SK-MEL-5 (cell line): ENCODE data around the gene PPP1R37. TPM values are rescaled to one million over a fixed set of nuclear protein-coding genes. Genes with fewer than 3 reads are reported as not detected.

Experiments
- DNase-seq: peaks from one replicate; pipeline ENCODE4 v3.0.0-alpha.2; 2016; ENCODE audit warnings: low read depth, low spot score
- in situ Hi-C: cut with HindIII; loops from 2 replicates; pipeline ENCODE4 v1.10.0; 2016; ENCODE audit warnings: low sequenced_read_pairs, high pct_unique_total_duplicates, low pct_unique_long_range_greater_than_20kb
- total RNA-seq: library from RNA; depleted of rRNA; stranded (reverse); fragments of >200 nt; shearing (Covaris generic); gene quantifications from 2 replicates; pipeline ENCODE4 v1.2.3, GENCODE V29; 2014

The PPP1R37 gene
- total RNA-seq, 1 experiment from 2014 or later: 46.0 TPM

DNA sequence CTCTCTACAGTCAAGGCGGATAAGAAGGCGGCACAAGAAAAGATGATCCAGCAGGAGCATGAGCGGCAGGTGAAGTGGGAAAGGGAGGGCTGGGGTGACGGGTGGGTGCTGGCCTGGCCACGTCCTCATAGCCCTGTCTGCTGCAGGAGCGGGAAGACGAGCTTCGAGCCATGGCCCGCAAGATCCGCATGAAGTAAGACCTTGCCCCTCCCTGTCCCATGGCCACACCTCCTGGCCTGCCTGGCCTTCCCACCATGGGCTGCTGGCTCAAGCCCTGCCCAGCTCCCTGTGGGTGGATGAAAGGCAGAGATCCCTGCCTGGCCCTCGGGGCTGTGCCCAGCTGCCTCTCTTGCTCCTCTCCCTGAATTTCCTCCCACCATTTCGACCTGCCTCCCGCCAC, 23.9 kb upstream of the PPP1R37 start:
- in situ Hi-C loops: no loop called here

DNA sequence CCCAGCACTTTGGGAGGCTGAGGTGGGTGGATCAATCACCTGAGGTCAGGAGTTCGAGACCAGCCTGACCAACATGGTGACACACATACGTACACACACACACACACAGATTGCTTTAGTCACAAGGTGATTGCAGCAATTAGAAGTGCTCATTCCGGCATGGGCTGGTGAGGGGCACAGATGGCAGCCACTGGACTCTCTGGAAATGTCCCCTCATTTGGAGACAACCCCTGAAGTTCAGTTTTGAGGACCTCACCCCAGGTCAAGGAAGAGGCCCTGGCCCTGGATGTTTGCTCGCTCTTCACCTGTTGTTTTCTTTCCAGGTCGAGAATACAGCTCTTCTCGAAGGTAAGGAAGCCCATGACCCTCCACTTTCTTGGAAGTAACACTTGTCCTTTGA, 22.8 kb upstream of the PPP1R37 start:
- in situ Hi-C loops: no loop called here
- no peak for DNase-seq

More for the DNA sequence above, 23.9 kb upstream of the PPP1R37 start:
- peak; percentile 52 for DNase-seq

DNA sequence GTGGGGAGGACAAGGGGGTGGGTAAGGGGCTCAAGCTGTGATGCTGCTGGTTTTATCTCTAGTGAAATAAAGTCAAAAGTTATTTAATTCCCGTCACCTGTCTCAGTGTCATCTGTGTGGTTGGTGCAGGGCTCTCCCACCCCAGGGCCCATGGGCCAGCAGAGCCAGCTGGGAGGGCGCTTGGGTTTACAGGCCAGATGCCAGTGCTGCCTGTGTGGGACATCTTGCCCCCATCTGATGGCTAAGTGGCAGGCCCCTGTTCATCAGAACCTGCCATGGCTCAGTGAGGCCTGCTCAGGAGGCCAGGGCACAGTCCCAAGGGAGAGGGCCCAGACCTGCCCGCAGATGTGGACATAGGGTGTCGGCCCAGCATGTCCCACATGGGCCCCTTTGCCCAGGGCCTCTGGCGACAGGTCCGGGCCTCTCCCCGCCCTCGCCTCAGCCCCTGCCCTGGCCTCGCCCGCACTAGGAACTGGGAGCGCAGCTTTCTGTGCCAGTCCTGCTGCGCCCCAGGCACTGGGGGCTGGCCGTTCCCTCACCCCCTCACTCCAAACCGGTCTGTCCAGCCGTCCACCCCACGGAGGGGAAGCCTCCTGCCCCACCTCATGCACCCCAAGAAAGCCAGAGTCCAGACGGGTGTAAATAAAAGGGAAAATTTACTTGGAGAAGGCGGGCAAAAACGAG, 22.0 kb upstream of the PPP1R37 start:
- in situ Hi-C loops: no loop called here
- no peak for DNase-seq

DNA sequence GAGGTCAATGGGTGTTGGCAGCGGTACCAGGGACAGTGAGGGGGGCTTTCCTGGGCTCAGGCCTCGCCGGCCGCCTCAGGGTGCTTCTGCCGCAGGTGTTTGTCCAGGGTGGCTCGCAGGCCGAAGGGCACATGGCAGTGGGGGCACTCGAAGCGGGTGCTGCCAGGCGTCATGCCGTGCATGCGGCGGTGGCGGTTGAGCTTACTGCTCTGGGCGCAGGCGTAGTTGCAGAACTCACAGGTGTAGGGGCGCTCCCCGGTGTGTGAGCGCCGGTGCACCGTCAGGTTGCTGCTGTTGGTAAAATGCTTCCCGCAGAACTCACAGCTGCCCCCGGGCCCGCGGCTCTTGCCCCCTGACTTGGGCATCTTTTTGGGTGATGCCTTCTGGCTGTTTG, 21.4 kb upstream of the PPP1R37 start:
- in situ Hi-C loops: no loop called here
- no peak for DNase-seq

DNA sequence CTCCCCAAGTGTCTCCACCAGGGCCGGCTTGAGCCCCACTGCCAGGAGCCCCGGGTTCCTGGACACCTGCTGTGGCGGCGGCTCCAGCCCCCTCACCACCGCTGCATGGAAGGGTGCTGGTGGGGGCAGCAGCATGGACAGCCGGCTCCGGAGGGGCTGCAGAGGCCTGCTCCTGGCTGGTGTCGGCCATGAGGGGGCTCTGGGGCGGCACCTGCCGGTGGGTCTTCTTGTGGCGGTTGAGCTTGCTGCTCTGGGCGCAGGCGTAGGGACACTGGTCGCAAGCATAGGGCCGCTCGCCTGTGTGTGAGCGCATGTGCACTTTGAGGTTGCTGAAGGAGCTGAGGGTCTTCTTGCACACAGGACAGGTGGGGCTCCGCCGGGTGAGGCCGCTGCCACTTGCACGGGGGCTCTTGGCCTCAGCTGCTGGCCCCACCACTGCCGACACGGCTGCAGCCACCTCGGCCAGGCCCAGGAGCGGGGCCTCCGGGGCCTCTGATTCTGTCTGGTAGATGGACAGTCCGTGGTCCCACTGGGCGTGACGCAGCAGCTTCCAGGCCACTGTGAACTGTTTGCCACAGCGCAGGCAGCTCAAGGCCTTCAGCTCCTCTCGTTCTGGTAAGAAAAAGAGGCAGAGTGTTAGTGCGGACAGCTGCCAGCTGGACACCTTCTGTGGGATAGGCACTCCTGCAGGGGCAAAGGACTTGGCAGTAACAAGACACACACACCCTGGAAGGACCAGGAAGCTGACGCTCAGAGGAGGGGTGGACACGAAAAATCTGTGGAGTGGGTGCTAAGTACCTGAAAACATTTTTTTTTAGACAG, 20.8 kb upstream of the PPP1R37 start:
- DNase-seq: no peak
- in situ Hi-C loops: no loop called here

DNA sequence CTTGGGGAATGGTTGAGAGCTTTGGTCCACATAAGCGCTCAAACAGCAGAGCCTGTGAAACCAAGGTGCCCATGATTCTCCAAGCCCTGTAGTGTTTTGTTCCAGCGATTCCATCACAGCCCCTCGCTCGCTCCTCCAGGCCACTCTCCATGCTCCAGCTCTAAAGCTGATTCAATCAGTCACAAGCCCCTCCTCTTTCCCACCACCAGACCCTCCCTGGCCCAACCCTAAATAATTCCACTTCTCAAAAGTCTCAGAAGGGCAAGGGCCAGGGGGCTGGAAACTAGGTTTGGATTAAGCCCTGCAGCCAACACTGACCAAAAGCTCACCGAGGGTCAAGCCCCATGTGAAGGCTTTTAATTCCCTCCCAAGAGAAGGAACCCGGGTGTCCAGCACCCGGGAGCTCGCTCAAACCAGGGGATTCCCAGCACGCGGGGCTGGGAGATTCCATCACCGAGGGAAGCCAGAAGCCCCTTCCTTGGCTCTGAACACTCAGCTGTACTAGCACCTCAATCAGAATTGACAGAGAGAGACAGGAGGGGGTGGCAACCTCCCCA, 18.2 kb upstream of the PPP1R37 start:
- no peak for DNase-seq
- in situ Hi-C loops: no loop called here

DNA sequence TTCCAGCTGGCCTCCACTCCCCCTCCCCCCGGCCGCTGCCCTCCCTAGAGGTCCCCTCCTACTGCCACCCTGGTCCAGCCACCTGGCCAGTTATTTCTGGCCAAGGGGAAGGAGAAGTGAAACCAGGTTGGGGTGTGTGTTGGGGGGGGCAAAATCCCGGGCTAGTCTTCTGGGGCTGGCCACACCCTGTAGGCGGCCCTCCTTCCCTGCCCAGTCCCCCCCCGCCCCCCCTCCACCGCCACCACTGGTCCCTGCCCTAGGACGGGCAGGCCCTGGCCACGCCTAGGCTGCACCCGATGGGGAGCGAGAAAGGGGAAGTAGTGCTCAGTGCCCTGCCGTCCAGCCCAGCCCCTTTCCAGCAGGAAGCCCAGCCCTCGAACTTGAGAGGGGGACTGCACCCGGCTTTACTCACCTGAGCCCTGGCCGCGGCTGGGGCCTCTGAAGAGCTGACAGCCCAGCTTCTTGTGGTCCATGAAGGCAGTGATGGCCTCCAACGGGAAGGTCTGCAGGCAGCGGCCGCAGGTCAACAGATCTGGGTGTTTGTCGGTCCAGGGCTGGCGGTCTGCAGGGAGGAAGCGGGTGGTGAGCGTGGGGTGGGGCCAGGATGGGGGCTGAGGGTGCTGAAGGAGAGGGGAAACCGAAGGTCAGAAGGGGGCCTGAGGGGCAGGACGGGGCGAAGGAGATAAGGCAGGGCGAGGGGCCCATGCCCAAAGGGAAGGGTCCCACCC, 17.5 kb upstream of the PPP1R37 start:
- in situ Hi-C loops: no loop called here
- no peak for DNase-seq

DNA sequence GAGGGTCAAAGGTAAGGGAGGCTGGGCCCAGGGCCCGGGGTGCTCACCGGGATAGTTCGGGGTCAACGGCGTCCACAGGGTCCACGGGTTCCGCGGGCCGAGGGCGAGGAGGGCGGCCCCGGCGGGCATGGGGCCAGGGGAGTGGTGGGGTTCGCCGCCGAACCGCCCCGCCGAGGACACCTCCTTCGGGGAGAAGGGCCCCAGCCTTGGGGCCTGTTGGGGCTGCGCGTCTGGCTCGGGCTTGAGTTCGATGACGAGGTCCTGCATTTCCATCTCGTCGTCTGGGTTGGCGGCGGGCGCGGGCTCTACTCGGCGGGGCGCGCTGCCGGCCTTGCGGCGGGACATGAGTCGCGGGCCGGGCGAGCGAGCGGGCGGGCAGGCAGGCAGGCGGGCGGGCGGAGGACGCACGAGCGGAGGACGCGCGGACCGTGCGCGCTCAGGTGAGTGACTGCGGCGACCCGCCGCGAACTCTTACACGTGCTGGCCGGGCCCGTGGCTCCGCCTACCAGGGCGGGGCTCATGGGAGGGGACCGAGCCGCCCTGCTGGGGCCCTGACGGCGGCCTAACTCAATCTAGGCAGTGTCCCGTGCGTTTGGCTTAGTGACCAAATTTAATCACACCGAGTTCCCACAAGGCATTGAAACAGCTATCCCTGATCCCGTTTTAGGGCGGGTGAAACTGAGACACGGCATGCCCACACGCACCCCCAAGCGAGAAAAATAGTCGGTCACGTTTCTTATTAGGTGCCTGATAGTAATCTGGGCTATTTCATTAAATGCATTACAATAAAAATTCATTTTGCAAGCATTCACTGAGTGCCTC, 16.7 kb upstream of the PPP1R37 start, which contains the start of gene ZNF296:
ZNF296 (minus strand) TSS at position 450 of the 822 bp plus-strand sequence; CDS start at position 345, 105 bp downstream.
- no peak for DNase-seq
- in situ Hi-C loops: no loop called here

DNA sequence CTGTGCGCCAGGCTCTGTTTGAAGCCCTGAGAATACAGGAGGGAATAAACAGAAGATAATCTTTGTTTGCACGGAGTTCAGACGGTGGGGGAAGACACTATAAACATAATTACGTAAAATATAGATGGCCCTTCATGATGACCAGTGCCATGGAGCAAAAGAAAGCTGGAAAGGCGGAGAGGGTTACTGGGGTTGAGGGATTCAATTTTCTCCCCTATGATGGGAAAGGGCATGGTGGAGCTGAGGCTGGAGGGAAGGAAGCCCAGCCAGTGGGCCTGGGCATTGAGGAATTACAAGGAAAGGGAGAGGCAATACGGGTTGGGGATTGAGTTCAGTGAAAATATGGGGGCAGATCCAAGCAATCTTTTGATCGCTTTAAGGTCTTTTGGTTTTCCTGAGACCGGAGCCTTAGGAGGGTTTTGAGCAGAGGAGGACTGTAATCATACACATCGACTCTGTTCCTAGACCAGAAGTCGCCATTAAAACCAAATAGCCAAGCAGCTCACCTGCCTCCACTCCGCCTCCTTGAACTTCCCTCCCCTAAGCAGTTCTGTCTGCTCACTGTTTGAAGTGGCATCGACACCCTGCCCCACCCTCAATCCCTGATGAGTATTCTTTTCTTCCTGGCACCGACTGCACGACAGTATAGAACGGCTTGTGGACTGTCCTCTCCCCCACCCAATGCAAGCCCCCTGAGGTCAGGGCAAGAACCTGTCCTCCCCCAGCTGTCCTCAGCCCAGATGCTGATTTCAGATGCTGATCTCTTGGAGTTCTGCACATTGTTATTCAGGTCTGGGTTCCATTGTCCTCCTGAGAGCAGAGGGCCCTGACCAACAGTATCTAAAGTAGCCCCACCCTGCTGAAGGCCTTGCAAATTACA, 15.9 kb upstream of the PPP1R37 start:
- in situ Hi-C loops: no loop called here
- DNase-seq: no peak

DNA sequence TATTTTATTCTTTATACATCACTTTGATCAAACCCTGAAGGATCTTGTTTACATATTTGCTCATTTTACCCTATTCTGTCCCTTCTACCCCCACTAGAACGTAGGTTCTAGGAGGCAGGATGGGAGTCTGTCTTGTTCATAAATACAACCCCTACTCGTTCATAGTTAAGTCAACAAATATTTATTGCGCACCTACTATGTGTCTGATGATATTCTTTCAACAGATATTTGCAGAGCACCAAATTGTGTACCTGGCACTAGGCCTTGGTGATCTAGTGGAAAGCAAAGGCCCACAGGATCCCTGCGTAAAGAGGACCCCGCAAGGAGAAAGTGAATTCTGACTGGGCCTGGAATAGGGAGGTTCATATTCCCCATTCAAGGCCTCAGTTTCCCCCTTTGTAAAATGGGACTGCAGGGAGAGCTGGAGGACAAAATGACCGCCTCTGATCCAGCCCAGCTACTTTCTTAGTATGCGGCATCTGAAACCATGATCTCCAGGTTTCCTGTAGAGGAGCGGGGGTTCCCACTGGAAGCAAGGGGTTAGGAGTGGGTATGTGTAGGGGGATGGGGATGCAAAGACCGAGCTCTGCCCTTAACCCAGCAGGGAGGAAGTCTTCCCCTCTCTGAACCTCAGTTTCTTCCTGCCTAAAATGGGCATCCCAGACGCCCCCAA, 14.5 kb upstream of the PPP1R37 start:
- in situ Hi-C loops: no loop called here
- DNase-seq: no peak

DNA sequence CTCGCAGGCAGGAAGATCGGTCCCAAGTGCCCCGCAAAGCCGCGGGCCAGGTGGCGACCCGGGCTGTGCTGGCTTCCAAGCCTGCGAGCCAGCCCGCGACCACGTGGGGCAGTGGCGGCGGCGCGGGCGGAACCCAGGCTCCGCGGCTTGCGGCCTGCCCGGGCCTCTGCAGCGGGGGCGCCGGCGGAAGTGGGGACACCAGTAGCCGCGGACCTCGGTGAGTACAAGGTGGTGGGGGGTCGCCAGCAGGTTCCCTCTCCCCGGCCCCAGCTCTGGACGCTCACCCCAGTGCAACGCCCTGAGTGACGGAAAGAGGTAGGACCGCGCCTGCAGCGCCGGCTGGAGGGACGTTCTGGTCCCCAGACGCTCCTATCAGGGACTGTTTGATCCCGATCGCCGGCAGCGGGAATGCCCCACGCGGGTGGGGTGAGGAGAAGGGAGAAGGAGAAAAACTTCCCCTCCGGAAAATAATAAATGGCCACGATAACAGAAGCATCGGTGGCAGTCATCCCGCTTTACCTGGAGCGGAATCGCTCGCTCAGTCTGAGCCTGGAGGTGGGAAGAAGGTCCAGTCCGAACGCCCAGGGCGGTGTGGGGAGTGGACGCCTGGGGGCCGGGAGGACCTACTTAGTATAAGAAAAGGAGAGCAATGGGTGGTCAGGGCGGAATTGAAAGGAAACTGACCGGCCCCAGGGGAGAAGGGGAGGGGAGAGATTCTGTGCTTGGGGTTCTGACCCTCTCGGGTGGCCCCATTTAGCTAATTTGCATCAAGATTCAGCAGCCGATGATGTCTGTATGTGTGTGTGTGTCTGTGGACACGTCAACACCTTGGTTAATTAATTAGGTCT, 13.7 kb upstream of the PPP1R37 start, which contains the start of gene GEMIN7:
GEMIN7 (plus strand) TSS at position 198 of the 848 bp plus-strand sequence. CDS start 10,855 bp downstream, outside the sequence.
- DNase-seq: peak; percentile 62
- in situ Hi-C loops: no loop called here

DNA sequence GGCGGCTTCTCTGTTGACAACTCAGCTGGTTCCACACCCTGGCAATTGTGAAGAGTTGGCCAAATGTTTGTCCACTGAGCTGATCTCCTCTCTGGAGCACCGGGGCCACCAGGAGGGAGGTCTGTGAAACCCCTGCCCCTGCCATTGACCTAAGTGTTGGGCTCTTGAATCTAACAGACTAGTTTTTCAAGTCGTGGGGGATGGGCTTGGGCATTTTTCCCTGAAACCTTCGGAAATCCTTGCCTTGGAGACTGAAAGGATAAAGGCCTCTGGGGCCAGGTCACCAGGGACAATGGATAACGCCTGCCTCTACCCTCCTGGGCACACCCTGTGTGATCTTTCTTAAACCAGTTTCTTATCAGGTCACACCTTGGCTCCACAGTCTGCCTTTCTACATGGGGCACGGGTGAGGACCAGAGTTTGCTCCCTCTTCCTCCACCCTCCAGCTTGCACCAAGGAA, 13.0 kb upstream of the PPP1R37 start:
- in situ Hi-C loops: no loop called here
- DNase-seq: no peak

DNA sequence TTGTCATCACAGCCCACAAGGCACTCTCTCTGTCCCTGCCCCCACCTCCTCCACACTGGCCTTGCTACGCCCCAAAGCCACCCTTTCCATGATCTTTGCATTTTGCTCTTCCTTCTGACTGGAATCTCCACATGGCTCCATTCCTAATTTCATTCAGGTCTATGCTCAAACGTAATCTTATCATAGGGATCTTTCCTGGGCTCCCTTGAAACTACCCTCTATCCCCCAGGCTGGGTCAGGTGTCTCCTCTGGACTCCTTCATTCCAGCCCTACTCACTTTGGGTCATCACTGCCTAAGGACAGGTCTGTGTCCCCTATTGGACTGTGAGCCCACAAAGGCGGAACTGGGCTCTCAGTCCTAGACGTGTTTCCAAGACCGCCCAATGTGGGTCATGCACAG, 10.8 kb upstream of the PPP1R37 start:
- in situ Hi-C loops: no loop called here
- DNase-seq: no peak

DNA sequence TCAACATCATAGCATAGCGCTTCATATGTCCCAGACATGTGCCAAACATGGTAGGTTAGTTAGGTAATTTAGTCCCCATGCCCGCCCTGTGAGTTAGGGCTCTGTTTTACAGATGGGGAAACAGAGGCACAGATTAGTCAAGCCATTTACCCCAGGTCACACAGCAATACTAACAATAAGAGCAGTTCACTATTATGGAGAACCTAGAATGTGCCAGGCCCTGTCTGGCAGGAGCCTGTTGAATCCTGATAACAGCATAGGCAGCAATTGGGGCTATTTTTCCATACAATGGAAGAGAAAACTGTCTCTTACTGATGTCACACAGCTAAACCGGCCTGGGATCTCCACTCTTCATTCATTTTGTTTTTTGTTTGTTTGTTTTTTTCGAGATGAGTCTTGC, 6.5 kb upstream of the PPP1R37 start:
- DNase-seq: no peak
- in situ Hi-C loops: no loop called here

DNA sequence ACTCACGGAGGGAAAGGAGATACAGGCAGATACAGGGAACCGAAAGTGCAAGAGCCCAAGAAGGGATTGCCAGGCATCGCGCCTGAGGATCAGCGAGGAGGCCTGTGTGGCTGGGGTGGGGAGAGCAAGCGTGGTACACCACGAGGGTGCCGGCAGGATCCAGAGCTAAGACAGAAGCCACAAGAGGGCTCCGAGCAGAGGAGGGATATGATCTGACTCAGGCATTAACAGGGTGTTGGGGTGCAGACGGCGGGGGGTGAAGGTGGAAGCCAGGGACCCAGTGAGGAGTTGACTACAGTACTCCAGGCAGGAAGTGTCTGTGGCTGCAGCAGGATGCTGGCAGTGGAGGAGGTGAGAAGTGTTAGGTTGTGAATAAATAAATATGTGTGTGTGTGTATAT, 5.4 kb upstream of the PPP1R37 start:
- no peak for DNase-seq
- in situ Hi-C loops: no loop called here
